HG02970 (cell line): ENCODE data around the gene PCDHGA12.
"Not testable (repeated sequence)": the region's sequence is repeated elsewhere in the genome, so short reads cannot be mapped to it uniquely, and the experiment has no call there.

ENCODE experiments used
- ATAC-seq: cut with Tn5 transposase; IDR thresholded peaks from one replicate; pipeline ENCODE4 v1.9.1; 2021; ENCODE audit warnings: mild to moderate bottlenecking, moderate library complexity, moderate number of reproducible peaks; ENCODE audit not compliant: unreplicated experiment, low FRiP score

PCDHGA12 gene

GRCh38 chr5:141407790-141408505 is 22.4 kb upstream of the PCDHGA12 start, which contains the start of gene PCDHGB6:
PCDHGB6 (plus strand) TSS chr5:141408021; CDS start chr5:141408203, 182 bp downstream.
- ATAC-seq: not testable (repeated sequence)

GRCh38 chr5:141409598-141410306 is 20.6 kb upstream of the PCDHGA12 start:
- no peak for ATAC-seq

GRCh38 chr5:141411575-141411974 is 18.7 kb upstream of the PCDHGA12 start:
- no peak for ATAC-seq

- ATAC-seq: no peak
Observed at GRCh38 chr5:141412854-141413539, 17.3 kb upstream of the PCDHGA12 start, which contains the start of gene PCDHGA10. PCDHGA10 (plus strand) TSS chr5:141412987; CDS start chr5:141413176, 189 bp downstream.

- no peak for ATAC-seq
Observed at GRCh38 chr5:141413540-141414069, 16.7 kb upstream of the PCDHGA12 start.

GRCh38 chr5:141414548-141415274 is 15.6 kb upstream of the PCDHGA12 start:
- not testable (repeated sequence) for ATAC-seq

- not testable (repeated sequence) for ATAC-seq
Observed at GRCh38 chr5:141415275-141415618, 15.1 kb upstream of the PCDHGA12 start.

- peak; percentile 57 for ATAC-seq
Observed at GRCh38 chr5:141417494-141418172, 12.7 kb upstream of the PCDHGA12 start, which contains the start of gene PCDHGB7. PCDHGB7 (plus strand) TSS chr5:141417677; CDS start chr5:141417860, 183 bp downstream.

GRCh38 chr5:141419074-141419880 is 11.0 kb upstream of the PCDHGA12 start:
- ATAC-seq: no peak

GRCh38 chr5:141420855-141421488 is 9.3 kb upstream of the PCDHGA12 start, which contains the start of gene PCDHGA11:
PCDHGA11 (plus strand) TSS chr5:141421051; CDS start chr5:141421228, 177 bp downstream.
- no peak for ATAC-seq

GRCh38 chr5:141421489-141421855 is 8.8 kb upstream of the PCDHGA12 start:
- no peak for ATAC-seq

GRCh38 chr5:141422742-141423291 is 7.5 kb upstream of the PCDHGA12 start:
- no peak for ATAC-seq

- ATAC-seq: no peak
Observed at GRCh38 chr5:141427783-141428426, 2.4 kb upstream of the PCDHGA12 start.

- ATAC-seq: no peak
Observed at GRCh38 chr5:141431286-141431685, 979 bp downstream of the PCDHGA12 start.

GRCh38 chr5:141432308-141432707 is 2.0 kb downstream of the PCDHGA12 start:
- not testable (repeated sequence) for ATAC-seq

GRCh38 chr5:141432726-141433125 is 2.4 kb downstream of the PCDHGA12 start:
- not testable (repeated sequence) for ATAC-seq

- ATAC-seq: no peak
Observed at GRCh38 chr5:141434006-141434405, 3.7 kb downstream of the PCDHGA12 start.
